ENCODE measurements around the gene CCN6.

- TF ChIP-seq POLR2A (IDR thresholded peaks at IDR 0.05; ENCODE audit: low read depth, low read length) (no peak), TAF1 (IDR thresholded peaks at IDR 0.05; ENCODE audit: low read depth, low read length) (no peak), POLR2AphosphoS5 (IDR thresholded peaks at IDR 0.05; ENCODE audit: low read depth, low read length) (no peak), POU2F2 (IDR thresholded peaks at IDR 0.05; ENCODE audit: low read depth, low read length) (no peak), SPI1 (IDR thresholded peaks at IDR 0.05; ENCODE audit: low read depth, low read length) (no peak), PAX5 (IDR thresholded peaks at IDR 0.05; ENCODE audit: insufficient read depth, low read length, severe bottlenecking) (no peak)
These were observed 38.2 kb upstream of the CCN6 start for GRCh38 chr6:112015725-112016124.

Data from GM12891 (cell line).